Spleen (tissue), 7 donors: Measurements from ENCODE around the gene ICOS.

Experiments
- POLR2A ChIP-seq, 3 donors: fragments of 450-650 bp; IDR thresholded peaks; one replicate each; pipeline ENCODE4 v1.5.1; 2017; ENCODE audit warnings: antibody characterized with exemption in 3 of 3, mild to moderate bottlenecking in 1 of 3
- POLR2AphosphoS5 ChIP-seq, 3 donors: sonication (generic); formaldehyde crosslinking; IDR thresholded peaks; one replicate each; pipeline ENCODE4 v1.5.1; 2017; ENCODE audit warnings: antibody characterized with exemption in 3 of 3
- TF ChIP-seq, protein P1 (sequence below), 11 experiments: fragments of 200-600 bp in 7 of 11; fragments of 450-650 bp in 4 of 11; sonication (generic) in 4 of 11; IDR thresholded peaks in 8 of 11; conservative IDR thresholded peaks in 3 of 11; 1 replicate in 7 of 11; 2 replicates in 4 of 11; pipeline versions ENCODE4 v1.4.0 to v1.8.0; 2016 to 2021; ENCODE audit warnings: antibody characterized with exemption in 11 of 11, inconsistent platforms in 4 of 11, mild to moderate bottlenecking in 1 of 11
- donor health status: DM: no; HTN: no; CAD: no; lungs with moderate emphysema.
- donor health status: DM: no; HTN: no; CAD: no.
- donor health status: DM: no; HTN: no; CAD: no.

DNA sequence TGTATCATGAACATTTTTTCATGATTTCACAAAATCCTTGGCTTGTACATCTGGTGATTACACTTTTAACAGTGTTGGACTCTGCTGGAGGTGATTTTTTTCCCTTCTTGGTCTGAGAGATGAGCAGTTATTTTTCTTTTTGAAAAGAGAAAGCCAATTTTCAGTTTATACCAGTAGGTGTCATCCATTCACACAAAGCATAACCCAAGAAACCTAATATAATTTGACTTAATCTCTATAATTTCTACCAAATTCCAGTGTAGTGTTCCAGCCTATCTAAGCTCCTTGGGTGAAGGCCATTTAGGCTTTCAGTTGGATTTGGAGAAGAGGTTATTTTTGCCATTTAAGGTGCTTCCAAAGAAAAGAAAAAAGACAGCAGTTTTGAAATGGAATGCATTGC lies 7.7 kb upstream of the ICOS start:
- TF ChIP-seq POLR2AphosphoS5 (IDR thresholded peaks at IDR 0.05) (no peak), POLR2A (IDR thresholded peaks at IDR 0.05) (no peak)
- TF ChIP-seq, protein P1, sequence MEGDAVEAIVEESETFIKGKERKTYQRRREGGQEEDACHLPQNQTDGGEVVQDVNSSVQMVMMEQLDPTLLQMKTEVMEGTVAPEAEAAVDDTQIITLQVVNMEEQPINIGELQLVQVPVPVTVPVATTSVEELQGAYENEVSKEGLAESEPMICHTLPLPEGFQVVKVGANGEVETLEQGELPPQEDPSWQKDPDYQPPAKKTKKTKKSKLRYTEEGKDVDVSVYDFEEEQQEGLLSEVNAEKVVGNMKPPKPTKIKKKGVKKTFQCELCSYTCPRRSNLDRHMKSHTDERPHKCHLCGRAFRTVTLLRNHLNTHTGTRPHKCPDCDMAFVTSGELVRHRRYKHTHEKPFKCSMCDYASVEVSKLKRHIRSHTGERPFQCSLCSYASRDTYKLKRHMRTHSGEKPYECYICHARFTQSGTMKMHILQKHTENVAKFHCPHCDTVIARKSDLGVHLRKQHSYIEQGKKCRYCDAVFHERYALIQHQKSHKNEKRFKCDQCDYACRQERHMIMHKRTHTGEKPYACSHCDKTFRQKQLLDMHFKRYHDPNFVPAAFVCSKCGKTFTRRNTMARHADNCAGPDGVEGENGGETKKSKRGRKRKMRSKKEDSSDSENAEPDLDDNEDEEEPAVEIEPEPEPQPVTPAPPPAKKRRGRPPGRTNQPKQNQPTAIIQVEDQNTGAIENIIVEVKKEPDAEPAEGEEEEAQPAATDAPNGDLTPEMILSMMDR (IDR thresholded peaks at IDR 0.05 in 8 of 11, conservative IDR thresholded peaks at IDR 0.05 in 3 of 11), result peak in 3 of 11 experiments; percentile 23 to 33 (median 29)
